Tibial artery (tissue), 4 donors: Measurements from ENCODE around the gene GPR55.
"Not testable (repeated sequence)": the region's sequence is repeated elsewhere in the genome, so short reads cannot be mapped to it uniquely, and the experiment has no call there.

ENCODE experiments used
- DNase-seq, 2 donors: peaks; one replicate each; pipeline ENCODE4 v3.0.0-alpha.2; 2019
- H3K27ac ChIP-seq, 2 donors: fragments of 200-600 bp; sonication (generic) in 1 of 2; 1 replicate in 1 of 2; 2 replicates in 1 of 2; pipeline ENCODE4 v1.5.1; 2018 to 2019; ENCODE audit warnings: mild to moderate bottlenecking in 1 of 2
- H3K27me3 ChIP-seq, 2 donors: fragments of 200-600 bp; sonication (generic) in 1 of 2; one replicate each; pipeline versions ENCODE4 v1.5.1 to v1.6.0; 2016 to 2019
- H3K36me3 ChIP-seq, 3 donors: fragments of 200-600 bp; sonication (generic) in 2 of 3; one replicate each; pipeline ENCODE4 v1.5.1; 2016 to 2019; ENCODE audit warnings: mild to moderate bottlenecking in 2 of 3
- H3K4me1 ChIP-seq, 4 donors: fragments of 200-600 bp; sonication (generic) in 2 of 4; 1 replicate in 3 of 4; 2 replicates in 1 of 4; pipeline ENCODE4 v1.5.1; 2016 to 2019
- H3K4me3 ChIP-seq, 2 donors: fragments of 200-600 bp; sonication (generic) in 1 of 2; 1 replicate in 1 of 2; 2 replicates in 1 of 2; pipeline ENCODE4 v1.5.1; 2018 to 2019; ENCODE audit warnings: mild to moderate bottlenecking in 2 of 2
- H3K9me3 ChIP-seq, 3 donors: fragments of 200-600 bp; sonication (generic) in 1 of 3; one replicate each; pipeline ENCODE4 v1.5.1; 2016 to 2019
- CTCF ChIP-seq, 2 experiments: fragments of 200-600 bp in 1 of 2; fragments of 450-650 bp in 1 of 2; IDR thresholded peaks; one replicate each; pipeline ENCODE4 v1.5.1; 2017 to 2019; ENCODE audit warnings: antibody characterized with exemption in 2 of 2, mild to moderate bottlenecking in 1 of 2, moderate library complexity in 1 of 2
- intact Hi-C: fragments of 100-400 bp; cut with DNase I; formaldehyde crosslinking; loops from one replicate; pipeline ENCODE4 v1.15.0; 2023; ENCODE audit warnings: low total_unique reads

The GPR55 gene

DNA sequence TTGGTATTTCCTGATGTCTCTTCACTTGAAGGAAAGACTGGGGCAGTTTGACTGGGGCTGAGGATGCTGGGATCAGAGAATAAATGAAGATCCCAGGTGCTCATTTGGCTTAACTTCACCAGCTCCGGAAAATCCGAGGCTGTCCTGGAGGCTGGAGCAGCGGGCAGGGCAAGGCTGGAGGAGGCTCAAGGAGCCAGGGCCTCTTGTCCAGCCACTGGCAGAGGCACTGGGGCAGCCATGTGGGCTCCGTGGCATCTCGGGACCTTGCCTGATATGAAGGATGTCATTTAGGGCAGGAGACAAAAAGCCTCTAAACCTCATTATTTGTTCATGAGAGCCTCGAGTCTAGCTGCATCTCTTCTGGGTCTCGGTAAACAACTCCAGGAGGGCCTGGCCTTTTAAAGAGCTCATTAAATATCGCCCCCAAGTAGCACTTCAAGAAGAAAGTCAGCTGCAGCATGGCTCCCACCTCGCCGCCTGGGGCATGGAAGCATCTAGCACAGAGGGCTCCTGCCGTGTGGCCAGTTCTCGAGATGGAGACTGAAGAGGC is 13.5 kb upstream of the GPR55 start:
- peaks cover 0 to 4% (median 0%) of the 10 kb centered on the region in 4 donors for H3K4me1 ChIP-seq
- H3K9me3 ChIP-seq, result no peaks in the 10 kb centered on the region
- no peak for TF ChIP-seq CTCF (IDR thresholded peaks at IDR 0.05)
- H3K27ac ChIP-seq, result no peak overlapping the region
- no peak for DNase-seq
- intact Hi-C loops, result no loop called here
- H3K27me3 ChIP-seq, result peaks cover 0 to 34% of the 10 kb centered on the region in 2 donors
- no peak overlapping the region for H3K4me3 ChIP-seq
- H3K36me3 ChIP-seq, result no peaks in the 10 kb centered on the region

- no peaks in the 10 kb centered on the region for H3K36me3 ChIP-seq
- H3K27ac ChIP-seq, result no peak overlapping the region
- peaks cover 0 to 39% of the 10 kb centered on the region in 2 donors for H3K27me3 ChIP-seq
- DNase-seq, result no peak
- intact Hi-C loops, result no loop called here
- H3K9me3 ChIP-seq, result no peaks in the 10 kb centered on the region
- TF ChIP-seq CTCF (IDR thresholded peaks at IDR 0.05), result no peak
- peaks cover 0 to 2% (median 0%) of the 10 kb centered on the region in 4 donors for H3K4me1 ChIP-seq
- H3K4me3 ChIP-seq, result no peak overlapping the region
These were observed 13.1 kb upstream of the GPR55 start for GRCh38 chr2:230938098-230938497.

DNA sequence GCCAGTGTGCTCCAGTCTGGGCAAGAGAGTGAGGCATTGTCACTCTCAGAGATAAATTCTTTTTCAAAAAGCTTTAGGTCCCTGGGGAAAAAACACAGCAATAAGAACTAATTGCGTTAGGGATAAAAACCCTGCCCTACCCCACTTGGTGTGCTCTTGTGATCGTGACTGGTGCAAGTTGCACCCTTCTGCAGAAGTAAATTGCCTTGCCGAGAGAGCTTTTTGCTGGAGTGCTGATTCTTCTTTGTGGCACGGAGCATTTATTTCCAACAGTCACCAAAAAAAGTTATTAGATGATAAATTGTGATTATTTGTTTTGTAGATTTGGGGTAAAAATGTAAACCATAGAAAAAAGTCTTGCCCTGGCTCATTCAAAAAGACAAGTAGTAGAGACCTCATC is 12.3 kb upstream of the GPR55 start:
- intact Hi-C loops, result no loop called here
- Histone ChIP-seq H3K27ac (no peak overlapping the region), H3K4me3 (no peak overlapping the region), H3K27me3 (peaks cover 0 to 41% of the 10 kb centered on the region in 2 donors), H3K9me3 (no peaks in the 10 kb centered on the region), H3K4me1 (no peaks in the 10 kb centered on the region), H3K36me3 (no peaks in the 10 kb centered on the region)
- no peak for DNase-seq
- no peak for TF ChIP-seq CTCF (IDR thresholded peaks at IDR 0.05)

DNA sequence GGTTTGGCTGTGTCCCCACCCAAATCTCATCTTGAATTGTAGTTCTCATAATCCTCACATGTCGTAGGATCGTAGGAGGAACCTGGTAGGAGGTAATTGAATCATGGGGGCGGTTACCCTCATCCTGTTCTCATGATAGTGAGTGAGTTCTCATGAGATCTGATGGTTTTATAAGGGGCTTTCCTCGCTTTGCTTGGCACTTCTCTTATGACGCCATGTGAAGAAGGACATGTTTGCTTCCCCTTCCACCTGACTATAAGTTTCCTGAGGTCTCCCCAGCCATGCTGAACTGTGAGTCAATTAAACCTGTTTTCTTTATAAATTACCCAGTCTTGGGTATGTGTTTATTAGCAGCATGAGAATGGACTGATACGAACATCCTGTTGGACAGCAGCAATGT is 11.2 kb upstream of the GPR55 start:
- H3K9me3 ChIP-seq, DNase-seq, H3K4me1 ChIP-seq, H3K4me3 ChIP-seq, H3K36me3 ChIP-seq, H3K27ac ChIP-seq, intact Hi-C loops: not testable (repeated sequence)
- peaks cover 0 to 47% of the 10 kb centered on the region in 2 donors for H3K27me3 ChIP-seq

GRCh38 chr2:230935130-230935430 is 10.0 kb upstream of the GPR55 start:
- Histone ChIP-seq H3K4me1 (no peaks in the 10 kb centered on the region), H3K27ac (no peak overlapping the region), H3K4me3 (no peak overlapping the region), H3K36me3 (no peaks in the 10 kb centered on the region), H3K9me3 (no peaks in the 10 kb centered on the region), H3K27me3 (peaks cover 0 to 44% of the 10 kb centered on the region in 2 donors)
- no peak for DNase-seq
- intact Hi-C loops, result no loop called here
- TF ChIP-seq CTCF (IDR thresholded peaks at IDR 0.05), result no peak

DNA sequence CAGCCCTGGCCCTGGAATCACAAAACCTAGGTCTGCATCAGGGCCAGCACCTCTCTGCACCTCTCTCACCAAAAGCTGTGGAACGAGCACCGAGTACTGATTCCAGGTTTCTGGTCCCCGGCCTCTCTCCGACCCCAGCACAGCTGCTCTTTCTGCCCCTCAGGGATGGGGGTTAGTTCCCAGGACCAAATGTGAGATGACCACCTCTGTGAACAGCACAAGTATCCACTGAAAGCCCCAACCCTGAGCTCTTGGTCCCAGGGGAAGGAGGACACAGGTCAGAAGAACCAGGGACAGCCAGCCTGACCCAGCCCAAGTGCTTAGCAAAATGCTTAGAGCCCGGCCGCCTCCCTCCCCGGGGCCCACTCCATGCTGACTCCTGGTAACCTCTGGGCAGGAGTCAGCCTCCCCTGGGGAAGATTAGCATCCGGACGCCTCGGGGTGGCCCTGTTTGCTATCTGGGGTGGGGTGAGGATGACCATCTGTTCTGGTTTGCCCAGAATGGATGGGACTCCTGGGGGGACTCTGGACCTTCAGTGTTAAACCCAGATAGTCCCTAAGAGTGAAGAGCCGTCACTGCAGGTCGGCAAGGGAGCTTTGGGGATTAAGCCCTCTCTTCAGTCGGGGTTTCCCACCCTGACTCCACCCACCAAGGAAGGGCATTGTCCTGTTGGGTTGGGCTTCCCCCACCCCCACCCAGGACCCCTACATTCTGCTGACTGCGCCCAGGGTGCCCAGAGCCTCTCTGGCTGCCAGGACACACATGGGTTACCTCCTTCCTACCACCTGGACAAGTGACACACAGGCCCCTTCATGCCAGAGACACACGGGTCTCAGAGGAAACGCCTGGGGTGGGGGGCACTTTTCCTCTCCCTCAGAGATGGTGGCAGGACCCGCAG is 9.4 kb upstream of the GPR55 start:
- no peaks in the 10 kb centered on the region for H3K36me3 ChIP-seq
- no peak overlapping the region for H3K4me3 ChIP-seq
- TF ChIP-seq CTCF (IDR thresholded peaks at IDR 0.05), result no peak
- intact Hi-C loops, result no loop called here
- DNase-seq, result no peak
- H3K27ac ChIP-seq, result no peak overlapping the region
- no peaks in the 10 kb centered on the region for H3K9me3 ChIP-seq
- peaks cover 0 to 40% of the 10 kb centered on the region in 2 donors for H3K27me3 ChIP-seq
- no peaks in the 10 kb centered on the region for H3K4me1 ChIP-seq
